DMS53 treated with DMSO at 0.1 percent for 48 hours (cell line): ENCODE results near the gene RPL13.

ENCODE experiments used
- DNase-seq: peaks from one replicate; lab custom pipeline; 2025; ENCODE audit not compliant: unreplicated experiment; lab: John Stamatoyannopoulos, UW

RPL13 gene

DNA sequence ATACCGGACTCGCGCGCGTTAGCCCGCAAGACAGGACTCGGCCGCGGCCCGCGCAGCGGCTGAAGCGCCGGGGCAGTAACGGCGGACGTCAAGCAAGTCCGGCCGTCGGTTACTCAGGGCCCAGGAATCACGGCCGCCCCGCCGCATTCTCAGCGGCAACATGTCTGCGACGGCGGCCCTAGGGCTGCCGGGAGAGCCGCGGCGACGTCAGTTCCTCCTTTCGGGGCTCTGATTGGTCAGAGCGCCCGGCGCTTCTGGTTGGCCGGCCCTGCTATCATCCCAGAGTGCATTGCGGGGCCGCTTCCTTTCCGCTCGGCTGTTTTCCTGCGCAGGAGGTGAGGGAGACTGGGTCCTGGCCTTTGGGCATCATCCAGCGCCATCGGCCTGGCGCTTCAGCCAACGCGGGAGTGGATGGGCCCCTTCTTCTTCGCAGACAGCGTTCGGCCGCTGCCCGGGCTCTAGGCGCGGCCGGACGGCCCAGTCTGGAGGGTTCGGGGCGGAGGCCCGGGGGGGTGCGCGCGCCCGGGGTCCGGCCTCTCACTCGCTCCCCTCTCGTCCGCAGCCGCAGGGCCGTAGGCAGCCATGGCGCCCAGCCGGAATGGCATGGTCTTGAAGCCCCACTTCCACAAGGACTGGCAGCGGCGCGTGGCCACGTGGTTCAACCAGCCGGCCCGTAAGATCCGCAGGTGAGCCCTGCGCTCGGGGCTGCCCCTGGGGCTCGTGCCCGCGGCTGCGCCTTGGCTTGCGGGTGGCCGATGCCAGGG, at the start of gene RPL13:
Gene RPL13, plus strand, starts transcription at position 305 of the 764 bp plus-strand sequence. Its CDS starts 278 bp downstream, at position 583.
- peak; percentile 81 for DNase-seq

DNA sequence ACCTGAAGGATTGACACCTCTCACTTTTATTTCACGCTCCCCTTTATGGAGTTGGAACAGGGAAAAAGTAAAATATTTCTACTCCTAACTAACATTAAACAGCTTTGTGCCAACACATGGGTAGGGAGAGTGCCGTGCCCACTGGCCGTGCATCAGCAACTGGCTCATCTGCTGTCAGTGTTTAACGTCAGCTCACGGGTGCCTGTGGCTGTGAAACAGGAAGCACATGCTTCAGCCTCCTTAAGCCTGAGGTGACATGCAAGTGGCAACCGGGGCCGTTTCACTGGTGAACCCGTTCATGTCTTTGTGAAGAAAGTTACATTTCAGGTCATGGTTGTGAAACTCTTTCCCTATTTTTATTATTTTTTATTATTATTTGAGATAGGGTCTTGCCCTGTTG, 49.1 kb upstream of the RPL13 start:
- DNase-seq: no peak

DNA sequence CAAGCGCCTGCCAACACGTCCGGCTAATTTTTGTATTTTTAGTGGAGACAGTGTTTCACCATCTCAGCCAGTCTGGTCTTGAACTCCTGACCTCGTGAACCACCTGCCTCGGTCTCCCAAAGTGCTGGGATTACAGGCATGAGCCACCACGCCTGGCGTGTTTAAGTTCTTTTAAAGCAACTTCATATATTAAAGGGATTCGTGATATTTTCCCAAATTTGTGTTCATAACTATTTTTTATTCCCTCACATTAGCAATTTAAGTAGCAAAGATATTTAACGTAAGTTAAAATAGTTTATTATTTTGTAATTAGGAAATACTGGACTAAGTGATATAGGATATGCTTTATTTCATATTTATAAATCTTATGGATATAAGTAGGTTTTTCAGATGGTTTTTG, 48.0 kb upstream of the RPL13 start:
- no peak for DNase-seq

DNA sequence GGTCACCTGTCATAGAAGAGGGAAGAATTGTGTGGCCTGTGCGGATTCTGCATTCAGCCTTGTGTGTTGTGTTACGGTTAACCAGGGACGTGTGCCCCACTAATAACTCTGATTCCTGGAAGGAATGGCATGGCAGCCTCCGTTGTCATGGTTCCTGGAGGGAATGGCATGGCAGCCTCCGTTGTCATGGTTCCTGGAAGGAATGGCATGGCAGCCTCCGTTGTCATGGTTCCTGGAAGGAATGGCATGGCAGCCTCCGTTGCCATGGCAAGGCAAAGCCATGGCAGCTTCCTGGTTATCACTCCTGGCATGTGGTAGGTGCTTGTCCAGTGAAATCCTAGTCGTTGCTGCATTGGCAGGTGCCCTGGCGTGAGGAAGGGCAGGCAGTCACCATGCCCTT, 43.4 kb upstream of the RPL13 start:
- DNase-seq: no peak

DNA sequence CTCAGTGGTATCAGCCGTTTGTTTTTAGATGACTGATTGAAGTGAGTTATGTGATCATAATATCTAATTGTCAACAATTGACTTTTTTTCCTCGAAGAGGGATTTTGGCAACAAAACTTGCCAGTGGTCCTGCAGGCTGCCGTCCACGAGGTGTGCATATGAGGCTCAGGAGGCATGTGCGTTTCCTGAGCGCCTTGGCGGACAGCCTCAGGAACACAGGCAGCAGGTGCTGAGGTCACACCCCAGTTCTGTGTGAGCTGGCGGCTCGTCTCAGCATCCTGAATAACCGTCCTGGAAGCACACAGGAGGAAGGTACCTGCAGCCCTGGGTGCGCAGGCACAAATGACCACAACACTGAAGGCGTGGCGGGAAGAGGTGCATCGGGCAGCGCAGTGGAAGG, 40.6 kb upstream of the RPL13 start:
- no peak for DNase-seq

DNA sequence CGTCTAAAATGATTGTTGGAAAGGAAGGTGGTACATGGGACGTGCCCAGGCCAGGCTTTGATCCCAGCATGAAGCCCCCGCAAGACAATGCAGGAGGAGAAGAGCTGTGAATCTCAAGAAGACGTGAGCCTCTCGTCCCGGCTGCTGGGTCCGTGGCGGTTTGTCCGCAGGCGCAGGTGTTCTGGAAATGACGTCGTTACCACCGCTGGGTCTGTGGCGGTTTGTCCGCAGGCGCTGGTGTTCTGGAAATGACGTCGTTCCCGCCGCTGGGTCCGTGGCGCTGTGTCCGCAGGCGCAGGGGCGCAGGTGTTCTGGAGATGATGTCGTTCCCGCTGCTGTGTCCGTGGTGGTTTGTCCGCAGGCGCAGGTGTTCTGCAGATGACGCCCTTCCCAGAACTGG, 38.2 kb upstream of the RPL13 start:
- no peak for DNase-seq

DNA sequence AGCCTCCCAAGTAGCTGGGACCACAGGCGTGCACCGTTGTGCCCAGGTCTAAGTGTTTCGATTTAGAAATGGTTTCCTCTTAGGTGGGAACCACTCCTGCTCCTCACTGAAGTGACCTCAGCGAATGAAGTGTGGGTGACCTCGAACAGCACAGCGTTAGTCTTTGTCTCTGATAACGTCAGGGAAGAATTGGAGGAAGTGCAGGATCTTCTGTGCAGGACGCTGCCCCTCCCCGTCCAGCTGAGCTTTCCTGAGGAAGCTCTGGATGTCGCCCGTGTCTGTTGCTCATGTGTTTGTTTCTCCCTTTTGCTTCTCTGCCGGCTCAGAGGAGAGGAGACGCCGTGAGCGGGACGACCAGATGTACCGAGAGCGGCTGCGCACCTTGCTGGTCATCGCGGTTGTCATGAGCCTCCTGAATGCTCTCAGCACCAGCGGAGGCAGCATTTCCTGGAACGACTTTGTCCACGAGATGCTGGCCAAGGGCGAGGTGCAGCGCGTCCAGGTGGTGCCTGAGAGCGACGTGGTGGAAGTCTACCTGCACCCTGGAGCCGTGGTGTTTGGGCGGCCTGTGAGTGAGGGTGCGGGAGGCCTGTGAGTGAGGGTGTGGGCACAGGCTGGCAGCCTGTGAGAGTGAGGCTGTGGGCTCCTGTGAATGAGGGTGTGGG, 36.7 kb upstream of the RPL13 start:
- DNase-seq: no peak

DNA sequence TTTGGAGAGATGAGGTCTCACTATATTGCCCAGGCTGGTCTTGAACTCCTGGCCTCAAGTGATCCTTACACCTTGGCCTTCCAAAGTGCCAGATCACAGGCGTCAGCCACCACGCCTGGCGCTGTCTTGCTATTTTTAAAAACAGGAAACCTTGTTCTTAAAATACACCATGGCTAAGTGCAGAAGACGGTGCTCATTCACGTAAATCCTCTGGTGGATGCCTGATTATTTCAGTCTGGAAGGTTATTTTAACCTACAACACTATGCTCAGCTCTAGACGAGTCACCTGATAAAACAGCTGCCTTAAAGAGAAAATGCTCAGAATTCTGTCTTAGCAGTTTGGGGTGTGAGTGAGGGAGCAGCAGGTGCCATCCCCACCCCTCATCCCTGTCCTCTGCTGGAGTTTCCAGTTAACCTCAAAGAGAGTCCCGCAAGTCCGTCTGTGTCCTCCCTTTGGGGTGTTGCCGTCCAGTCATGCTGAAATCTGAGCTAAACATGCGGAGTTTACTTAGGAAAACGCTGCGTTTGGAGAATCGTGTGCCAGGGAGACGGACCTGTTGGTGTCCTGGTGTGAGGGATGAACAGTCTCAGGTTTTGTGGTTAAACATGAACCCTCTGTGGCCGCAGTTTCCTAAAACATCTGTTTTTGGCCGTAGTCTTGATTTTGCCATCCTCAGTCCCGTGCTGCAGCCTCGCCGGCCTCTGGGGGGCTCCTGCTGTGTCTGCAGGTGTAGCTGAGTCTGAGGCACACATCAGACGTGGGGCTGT, 35.2 kb upstream of the RPL13 start:
- DNase-seq: no peak

DNA sequence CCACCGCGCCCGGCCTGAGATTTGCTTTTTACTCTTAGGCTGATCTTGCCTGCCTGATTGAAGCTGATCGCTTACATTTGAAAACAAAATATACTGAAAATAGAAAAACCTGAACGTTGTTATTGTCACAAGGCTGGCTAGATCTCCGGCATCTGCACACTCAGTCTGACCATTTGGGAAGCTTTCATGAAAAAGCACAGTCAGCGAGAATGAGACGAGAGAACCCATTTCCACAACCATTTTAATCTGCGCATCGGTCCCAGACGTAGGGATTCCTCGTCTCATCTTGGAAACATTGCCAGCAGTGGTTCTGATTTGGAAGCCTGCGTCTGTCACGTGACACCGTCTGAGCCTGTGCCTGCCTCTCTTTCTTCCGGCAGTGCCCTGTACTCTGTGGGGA, 31.4 kb upstream of the RPL13 start:
- no peak for DNase-seq

DNA sequence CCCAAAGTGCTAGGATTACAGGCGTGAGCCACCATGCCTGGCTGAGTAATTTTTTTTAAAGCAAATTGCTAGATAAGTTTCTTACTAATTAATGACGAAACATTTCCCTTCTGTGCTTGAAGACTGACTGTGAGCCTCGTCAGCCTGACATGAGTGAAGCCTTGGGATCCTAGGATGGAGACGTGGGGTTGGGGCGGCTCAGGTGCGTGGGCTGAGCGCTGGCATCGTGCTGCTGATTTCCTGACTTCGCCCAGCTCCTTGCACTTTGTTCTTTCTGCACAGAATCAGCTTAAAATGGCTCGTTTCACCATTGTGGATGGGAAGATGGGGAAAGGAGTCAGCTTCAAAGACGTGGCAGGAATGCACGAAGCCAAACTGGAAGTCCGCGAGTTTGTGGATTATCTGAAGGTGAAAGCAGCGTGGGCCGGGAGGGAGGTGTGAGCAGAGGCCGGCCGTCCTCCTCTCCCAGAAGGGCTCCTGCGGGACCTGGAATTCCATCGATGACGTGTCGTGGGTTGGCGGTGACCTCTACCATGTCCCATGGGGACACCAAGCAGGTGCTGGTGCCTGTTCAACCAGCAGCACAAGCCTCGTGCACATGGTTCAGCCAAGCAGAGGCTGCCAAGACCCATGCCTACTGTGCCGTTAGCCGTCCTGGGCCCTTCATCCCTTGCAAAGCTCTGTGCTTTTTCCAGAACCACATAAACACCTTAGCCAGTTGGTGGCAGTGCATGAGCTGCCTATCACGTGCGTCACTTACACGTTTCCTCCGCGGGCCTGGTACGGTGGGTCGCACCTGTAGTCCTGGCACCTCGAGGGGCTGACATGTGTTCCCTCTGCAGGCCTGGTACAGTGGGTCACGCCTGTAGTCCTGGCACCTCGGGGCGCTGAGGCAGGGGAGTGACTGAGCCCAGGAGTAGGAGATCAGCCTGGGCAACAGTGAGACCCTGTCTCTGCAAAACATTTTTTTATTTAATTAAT, 29.8 kb upstream of the RPL13 start:
- no peak for DNase-seq

DNA sequence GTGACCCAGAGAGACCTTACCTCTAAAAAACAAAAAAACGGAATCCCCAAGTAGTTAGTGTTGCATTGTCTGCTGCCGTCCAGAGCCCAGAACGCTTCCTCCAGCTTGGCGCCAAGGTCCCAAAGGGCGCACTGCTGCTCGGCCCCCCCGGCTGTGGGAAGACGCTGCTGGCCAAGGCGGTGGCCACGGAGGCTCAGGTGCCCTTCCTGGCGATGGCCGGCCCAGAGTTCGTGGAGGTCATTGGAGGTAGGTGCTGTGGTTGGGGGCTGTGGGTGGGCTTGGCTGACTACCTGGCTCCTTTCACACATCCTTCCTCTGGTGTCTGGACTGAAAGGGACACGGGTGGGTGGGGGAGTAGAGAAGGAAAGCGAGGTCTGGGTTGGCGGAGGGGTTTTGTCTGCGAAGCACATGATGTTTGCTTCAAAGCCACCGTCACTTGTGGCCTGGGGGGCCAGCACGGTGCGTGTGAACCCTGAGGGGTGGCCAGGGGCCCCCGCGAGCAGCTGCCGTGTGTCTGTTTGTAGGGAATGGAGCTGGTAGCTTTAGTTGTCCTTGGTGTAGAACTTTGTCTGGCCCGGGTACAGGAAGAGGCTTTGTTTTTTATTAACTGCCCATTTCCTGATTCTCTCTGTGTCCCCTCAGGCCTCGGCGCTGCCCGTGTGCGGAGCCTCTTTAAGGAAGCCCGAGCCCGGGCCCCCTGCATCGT, 28.5 kb upstream of the RPL13 start:
- no peak for DNase-seq

DNA sequence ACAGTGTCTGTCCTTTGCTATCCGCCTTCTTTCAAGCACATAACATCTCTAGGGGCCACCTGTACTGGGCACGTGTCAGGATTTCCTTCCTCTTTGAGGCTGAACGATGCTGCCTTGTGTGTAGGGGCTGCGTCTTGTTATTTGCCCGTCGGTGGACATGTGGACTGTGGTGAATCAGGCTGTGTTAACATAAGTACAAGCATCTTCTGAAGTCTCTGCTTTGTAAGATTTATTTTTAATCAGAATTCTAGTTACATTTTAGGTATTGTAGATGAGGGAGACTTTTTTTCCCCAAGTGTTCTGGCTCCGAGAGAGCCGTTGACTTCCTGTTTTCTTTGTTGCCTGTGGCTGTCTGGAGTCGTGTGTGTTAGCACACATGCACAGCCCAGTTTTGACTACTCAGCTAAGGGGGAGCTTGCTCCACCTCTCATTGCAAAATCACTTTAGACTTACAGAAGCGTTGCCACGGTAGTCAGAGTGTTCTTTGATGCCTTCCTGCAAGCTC, 26.2 kb upstream of the RPL13 start:
- no peak for DNase-seq

DNA sequence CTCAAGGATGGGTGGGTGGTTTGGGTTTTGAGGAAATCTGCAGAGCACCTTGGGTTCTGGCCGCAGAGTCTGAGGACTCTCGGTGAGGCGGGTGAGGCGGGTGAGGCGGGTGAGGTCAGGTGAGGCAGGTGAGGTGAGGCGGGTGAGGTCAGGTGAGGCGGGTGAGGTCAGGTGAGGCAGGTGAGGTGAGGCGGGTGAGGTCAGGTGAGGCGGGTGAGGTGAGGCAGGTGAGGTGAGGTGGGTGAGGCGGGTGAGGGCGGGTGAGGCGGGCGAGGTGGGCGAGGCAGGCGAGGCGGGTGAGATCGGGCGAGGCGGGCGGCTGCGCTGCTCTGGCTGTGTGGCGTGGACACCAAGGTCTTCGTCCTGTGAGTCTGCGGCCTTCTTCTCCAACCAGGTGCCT, 24.1 kb upstream of the RPL13 start:
- no peak for DNase-seq

DNA sequence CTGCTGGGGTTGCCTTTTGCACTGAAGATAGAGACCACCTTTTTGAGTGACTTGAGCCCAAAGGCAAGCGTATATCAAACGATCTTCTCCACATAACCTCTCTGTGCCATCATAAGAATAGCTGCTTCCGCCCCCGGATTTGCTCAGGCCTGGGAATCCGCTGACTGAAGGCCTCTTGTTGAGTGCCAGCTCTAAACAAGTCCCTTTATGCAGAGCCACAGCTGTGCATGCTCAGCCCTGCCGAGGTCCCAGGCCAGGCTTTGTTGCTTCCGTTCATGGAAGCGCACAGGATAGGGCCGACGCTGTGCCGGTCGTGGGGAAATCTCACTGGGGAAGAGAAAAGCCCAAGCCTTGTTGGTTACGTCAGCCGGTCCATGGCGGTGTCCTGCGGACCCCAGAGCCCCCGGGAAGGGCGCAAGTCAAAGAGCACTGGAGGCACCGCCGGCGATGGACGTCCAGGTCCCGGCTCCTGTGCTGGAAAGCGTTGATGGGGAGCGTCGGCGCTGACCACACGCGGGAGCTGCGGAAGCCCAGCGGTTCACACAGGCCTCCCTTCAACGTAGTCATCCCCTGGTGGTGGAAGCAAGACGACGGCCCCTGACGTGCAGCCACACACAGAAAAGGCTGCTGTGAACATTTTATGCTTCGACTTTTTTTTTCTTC, 23.5 kb upstream of the RPL13 start:
- DNase-seq: no peak

DNA sequence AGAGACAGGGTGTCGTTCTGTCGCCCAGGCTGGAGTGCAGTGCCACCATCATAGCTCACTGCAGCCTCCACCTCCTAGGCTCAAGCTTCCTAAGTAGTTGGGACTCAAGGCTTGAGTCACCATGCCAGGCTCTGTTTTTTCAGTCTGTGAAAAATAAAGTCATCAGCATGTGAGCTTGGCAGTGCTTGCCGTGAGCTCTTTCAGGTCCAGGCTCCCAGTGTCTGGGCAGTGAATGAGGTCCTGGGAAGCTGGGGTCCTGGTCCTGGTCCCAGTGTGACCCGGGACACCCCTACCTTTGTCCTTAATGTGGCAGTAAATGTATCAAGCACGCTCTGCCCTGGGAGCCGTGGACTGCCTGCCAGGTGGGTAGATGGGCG, 22.9 kb upstream of the RPL13 start:
- no peak for DNase-seq

DNA sequence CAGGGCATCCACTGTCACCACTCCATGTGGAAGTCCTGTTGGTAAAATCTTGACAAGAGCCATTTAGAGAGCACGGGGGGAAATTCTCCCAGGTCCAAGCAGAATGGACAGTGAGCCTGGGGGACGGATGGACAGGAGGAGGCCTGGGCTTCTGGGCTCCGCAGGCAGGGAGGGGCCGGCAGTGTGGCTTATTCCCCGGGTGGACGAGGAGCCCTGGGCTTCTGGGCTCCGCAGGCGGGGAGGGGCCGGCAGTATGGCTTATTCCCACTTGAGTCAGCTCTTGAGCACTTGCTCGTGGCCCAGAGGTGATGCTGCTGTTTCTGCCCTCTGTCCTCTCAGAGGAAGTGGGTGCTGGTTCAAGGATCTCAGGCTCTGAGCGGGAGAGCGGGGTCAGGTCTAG, 22.2 kb upstream of the RPL13 start:
- DNase-seq: no peak

DNA sequence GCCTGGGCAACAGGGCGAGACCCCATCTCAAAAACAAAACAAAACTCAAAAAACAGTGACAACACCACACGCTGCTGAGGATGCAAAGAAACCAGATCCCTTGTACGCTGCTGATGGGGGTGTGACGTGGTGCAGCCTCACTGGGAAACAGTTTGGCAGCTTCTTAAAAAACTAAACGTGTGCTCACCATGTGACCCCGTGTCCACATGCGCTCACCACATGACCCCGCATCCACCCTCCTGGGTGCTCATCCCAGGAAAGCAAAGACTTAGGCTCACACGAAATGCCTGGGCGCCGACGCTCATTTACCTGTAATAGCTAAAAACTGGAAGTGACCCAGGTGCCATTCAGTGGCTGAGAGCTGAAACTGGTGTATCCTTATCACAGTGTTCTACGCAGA, 19.9 kb upstream of the RPL13 start:
- DNase-seq: no peak

DNA sequence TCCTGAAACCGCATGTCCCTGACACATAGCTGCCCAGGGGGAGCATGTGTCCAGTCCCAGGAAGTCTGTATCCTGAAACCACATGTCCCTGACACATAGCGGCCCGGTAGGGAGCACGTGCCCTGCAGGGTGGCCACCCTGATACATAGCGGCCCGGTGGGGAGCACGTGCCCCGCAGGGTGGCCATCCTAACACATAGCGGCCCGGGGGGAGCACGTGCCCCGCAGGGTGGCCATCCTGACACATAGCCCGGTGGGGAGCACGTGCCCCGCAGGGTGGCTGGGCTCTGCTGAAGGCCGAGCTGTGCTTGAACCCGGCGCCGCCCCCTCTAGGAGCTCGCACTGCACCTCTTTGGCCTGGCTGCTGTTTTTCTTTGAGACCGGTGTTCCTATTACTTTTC, 18.7 kb upstream of the RPL13 start:
- no peak for DNase-seq

DNA sequence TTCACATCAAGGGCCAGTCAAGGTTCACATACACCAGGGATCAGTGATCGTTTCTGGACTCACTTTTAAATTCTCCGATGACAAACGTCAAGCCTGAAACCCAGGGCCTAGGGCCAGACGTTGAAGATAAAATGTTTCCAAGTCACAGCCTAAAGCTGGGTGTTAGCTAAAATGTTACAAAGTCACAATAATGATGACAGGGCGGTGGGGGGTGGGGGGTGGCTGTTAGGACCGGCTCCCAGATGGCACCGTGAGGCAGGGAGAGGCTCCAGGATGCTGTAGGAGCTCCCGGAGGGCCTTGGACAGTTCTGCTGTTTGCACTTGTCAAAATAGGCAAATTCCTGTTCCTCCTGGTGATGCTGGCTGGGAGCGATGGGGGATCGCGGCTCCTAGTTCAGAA, 16.4 kb upstream of the RPL13 start:
- no peak for DNase-seq

DNA sequence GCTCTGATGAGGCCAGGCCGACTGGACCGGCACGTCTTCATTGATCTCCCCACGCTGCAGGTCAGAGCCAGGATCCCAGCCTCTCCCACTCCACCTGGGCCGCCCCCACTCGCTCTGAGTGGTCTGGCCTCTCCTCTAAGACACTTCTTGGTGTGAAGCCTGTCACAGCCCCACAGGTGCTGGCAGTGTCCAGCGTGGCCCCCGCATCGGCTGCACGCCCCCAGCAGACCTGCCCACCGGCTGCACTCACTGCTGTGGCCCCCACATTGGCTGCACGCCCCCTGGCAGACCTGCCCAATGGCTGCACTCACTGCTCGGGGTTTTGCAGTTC, 15.8 kb upstream of the RPL13 start:
- DNase-seq: no peak
